ENCODE data around the gene RHEB.

The RHEB gene

DNA sequence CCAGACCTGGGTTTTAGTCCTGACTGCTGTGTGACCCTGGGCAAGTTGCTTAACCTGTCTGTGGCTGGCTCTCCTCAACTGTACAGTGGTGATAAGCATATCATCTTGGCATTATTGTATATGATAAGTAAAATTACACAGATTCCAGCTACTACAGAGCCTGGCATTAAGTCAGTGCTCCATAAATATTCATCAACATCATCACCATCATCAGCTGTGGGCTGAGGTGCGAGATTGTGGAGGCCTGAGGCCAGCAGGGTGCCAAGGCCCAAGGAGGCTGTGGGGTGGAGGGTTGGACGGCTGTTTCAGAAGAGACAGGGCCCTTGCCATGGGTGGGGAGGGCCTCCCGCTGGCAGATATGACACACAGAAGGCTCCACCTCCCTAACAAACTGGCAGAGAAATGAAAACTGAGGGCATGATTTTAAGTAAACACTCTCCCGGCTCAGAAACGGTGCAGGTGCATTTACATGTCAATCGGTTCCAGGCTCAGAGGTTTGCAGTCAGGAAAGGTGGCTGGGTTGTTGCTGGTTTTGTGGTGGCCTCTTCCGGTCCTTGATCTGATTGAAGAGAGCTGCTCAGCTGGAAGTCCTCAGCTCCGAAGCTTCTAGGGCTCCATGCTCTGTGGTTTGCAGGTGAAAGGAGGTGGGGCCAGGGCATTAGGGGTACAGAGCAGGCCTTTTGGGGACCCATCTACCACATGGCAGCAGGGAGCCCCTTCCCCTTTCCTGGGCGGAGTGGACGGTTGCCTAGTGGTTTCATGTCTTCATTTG, 89.9 kb downstream of the RHEB start:
- no peak for DNase-seq

DNA sequence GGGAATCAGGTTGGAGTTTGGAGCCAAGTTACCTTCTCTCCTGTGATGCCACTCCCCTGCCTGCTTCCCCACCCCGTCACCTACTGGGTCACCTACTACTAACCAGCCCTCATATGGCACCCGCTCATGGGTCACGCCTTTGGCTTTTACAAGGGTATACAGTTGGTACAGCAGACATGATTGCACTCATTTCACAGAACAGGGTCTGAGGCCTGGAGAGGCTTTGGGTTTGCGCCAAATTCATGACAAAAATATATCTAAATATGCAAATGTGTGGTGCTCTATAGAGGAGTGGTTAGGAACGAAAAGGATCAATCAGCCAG, 90.5 kb downstream of the RHEB start:
- no peak for DNase-seq

GRCh38 chr7:151428378-151429236, 91.1 kb downstream of the RHEB start:
- no peak for DNase-seq

DNA sequence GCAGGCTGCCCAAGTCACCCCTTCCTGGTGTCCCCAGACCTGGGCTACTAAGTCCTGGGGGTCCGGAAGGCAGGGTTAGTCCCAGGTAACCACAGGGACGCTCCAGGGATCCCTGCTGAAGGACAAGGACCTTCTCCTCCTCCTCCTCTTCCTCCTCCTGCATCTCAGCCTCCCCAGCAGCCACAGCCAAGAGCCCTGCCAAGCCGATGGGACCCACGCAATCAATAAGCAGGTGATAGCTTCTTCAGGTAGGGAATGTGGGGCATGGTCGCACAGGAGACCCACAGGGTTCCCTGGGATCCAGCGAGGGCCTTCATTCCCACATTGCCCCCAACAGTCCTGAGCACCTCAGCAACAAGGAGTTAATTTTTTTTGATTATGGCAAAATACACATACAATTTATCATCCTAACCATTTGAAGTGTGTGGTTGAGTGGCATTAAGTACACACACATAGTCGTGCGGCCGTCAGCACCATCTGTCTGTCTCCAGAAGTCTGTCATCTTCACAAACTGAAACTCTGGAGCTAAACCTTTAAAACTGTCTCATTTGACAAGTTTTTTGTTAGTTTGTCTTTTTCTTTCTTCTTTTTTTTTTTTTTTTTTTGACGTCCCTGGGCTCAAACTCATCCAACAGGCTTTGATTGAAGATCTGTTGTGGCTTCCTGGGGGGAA, 91.9 kb downstream of the RHEB start:
- no peak for DNase-seq

DNA sequence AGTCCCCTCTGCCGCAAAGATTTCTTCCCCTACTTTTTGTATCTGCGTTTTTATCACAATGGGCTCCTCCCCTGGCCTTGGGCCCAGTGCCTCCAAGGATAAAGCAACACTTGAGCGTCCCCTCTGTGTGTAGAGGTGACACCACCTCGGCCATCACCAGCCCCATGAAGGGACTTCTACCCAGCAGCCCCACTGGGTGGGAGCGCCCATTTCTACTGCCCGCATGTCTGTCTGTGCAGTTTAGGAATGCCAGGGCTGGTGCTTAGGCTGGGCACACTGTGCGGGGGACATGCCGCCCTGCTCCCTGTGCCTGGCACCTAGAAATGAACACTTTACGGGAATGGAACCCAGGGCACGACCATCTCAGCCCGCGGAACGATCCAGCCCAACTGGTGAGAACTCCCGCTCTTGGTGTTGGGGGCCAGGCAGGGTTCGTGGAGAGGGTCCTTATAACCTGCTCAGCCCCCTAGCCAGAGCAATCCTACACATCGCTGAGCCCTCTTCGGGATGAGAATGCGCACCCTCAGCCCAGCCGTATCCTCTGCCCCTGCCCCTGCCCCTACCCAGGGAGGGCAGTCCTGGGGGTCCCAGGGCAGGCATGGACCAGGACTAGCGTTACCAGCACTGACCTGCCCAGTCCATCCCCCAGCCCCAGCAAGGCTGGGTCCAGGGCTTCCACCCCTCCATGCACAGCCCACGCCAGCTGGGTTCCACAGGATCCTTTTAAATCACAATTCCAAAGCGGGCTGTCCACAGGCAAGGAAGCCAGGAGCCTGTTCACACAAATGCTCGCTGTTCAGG, 92.6 kb downstream of the RHEB start:
- no peak for DNase-seq

DNA sequence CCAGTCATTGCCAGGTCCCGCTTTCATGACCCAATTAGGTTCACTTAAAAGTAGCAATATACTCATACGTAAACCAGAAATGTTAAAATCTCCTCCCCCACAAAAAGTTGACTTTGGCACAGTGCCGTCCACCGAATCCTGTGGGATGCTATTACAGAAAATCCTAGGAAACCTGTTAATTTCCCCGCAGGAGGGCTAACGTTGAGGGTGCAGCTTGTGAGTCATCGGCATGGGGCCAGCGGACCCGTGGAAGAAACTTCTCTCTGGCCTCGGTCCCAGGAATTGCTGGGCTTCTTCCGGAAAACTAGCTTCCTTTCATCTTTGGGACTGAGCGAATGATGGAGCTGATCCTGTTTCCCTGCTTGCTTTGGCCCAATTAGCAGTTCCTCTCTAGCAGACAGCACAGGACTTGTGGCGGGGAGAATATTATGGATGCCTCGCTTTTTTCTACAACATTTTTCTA, 93.2 kb downstream of the RHEB start:
- no peak for DNase-seq

DNA sequence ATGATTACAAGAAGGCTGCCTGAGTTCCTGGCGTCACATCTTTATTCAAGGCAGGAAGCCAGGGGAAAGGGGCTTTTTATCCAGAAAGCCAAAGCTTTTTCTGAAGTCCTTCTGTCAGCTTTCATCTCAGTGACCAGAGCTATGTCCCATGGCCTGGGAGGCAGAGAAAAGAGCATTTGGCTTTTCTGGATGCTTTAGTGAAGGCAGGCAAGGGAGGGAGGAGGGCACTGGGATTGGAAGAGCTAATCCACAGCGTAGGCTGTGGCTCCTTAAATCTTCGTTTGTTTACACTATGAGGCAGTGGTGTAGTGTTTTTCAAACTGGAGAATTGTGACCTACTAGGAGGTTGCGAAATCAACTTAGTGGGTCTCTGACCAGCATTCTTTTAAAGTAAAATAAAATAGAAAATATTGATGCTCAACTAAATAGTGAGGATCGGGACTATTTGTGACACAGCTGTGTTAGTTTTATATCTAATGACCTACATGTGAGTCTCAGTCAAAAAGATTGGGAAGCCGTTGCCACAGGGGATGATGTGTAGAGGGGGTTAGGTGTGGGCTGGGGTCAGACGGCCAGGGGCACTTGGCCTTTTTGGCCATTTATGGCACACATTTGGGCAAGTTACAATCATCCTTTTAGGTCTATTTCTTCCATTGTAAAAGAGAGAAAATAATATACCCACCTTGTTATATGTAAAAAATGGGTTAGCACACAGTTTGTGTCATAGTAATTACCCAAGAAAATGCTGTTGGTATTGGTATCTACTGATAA, 93.8 kb downstream of the RHEB start:
- no peak for DNase-seq

GRCh38 chr7:151424799-151425198, 94.9 kb downstream of the RHEB start:
- no peak for DNase-seq

GRCh38 chr7:151423936-151424335, 95.8 kb downstream of the RHEB start:
- DNase-seq: no peak

- no peak for DNase-seq
Measured at GRCh38 chr7:151423226-151423625, 96.5 kb downstream of the RHEB start.

- DNase-seq: no peak
Measured at GRCh38 chr7:151422212-151422611, 97.5 kb downstream of the RHEB start.

- no peak for DNase-seq
Measured at GRCh38 chr7:151420144-151420543, 99.6 kb downstream of the RHEB start.

DNA sequence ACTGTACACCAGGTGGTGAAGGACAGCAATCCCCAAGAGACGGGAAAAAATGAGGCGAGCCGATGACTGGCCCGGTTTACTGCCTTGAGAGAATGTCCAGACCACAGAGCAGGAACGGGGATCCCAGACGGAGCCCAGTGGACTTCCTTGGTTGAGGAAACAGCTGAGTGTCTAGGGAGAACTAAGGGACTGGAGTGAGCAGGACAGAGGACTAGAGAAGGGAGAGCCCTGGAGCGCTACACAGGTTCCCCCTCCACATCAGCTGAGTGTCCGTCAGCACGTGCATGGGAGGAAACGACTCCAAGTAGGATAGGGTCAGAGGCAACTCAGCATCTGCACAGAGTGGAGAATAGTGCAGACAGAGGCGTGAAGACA, 102.8 kb downstream of the RHEB start:
- DNase-seq: no peak

DNA sequence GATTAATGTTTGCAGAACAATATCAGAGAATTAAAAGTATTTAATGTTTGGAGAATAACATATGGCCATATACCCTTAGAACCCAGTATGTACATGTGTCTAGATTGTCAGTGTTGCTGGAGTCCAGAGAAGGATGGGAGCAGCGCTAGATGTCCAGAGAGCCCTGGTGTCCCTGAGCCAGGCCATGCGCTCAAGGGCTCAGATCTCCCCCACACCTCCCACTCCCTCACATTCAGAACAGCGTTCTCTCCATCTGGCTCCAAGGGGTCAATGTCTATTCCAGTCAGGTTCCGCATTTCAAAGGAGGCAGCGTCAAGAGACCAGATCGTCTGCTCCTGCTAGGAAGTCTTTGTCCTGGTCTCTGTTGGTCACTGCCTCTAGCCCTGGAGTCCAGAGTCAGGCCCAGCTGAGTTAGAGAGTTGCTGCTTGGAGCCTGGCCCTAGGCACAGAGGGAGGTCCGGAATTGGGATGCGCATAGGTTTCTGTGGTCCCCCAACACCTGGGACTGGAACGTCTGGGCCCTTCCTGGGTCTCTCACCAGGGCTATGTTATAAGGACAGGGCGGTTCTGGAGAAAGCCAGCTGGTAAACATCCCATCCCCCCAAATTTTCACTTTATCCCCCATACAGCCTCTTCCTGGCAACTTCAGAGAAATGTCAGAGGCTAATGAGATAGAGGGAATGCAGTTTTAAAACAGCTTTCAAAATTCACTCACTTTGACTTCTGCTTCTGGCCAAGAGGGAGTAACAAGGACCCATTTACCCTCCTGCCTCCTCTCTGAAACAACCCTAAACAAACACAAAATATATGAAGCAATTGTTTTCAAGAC, 103.4 kb downstream of the RHEB start:
- DNase-seq: no peak

All from KG1 (cell line).